Mesendoderm (in vitro differentiated cells): ENCODE data around the gene ADAMTS9.

ENCODE experiments used
- DNase-seq: peaks from one replicate; pipeline ENCODE4 v3.0.0; 2013
- H2AK5ac ChIP-seq: 2 replicates; pipeline ENCODE4 v1.6.1; 2013; ENCODE audit warnings: low read length, inconsistent platforms
- H2BK120ac ChIP-seq: 2 replicates; pipeline ENCODE4 v1.6.1; 2013; ENCODE audit warnings: low read depth, mild to moderate bottlenecking, low read length, moderate library complexity, mixed read lengths
- H2BK15ac ChIP-seq: replicated peaks from 2 replicates; pipeline ENCODE4 v1.6.1; 2013; ENCODE audit warnings: low read depth, mild to moderate bottlenecking, moderate library complexity
- H2BK5ac ChIP-seq: 2 replicates; pipeline ENCODE4 v1.6.1; 2013; ENCODE audit warnings: low read length, inconsistent platforms
- H3K18ac ChIP-seq: 2 replicates; pipeline ENCODE4 v1.6.1; 2013; ENCODE audit warnings: mild to moderate bottlenecking, low read length, mixed read lengths
- H3K23ac ChIP-seq: one replicate; pipeline ENCODE4 v1.6.1; 2013; ENCODE audit warnings: low read length
- H3K27ac ChIP-seq: 2 replicates; pipeline ENCODE4 v1.5.1; 2013; ENCODE audit warnings: low read depth, mild to moderate bottlenecking, inconsistent platforms, low read length, moderate library complexity
- H3K27me3 ChIP-seq: 2 replicates; pipeline ENCODE4 v1.6.1; 2013; ENCODE audit warnings: low read length, control low read depth, mild to moderate bottlenecking, inconsistent platforms; ENCODE audit not compliant: insufficient read depth, poor library complexity
- H3K36me3 ChIP-seq: 2 replicates; pipeline ENCODE4 v1.6.1; 2013; ENCODE audit warnings: low read length, inconsistent platforms; ENCODE audit not compliant: control insufficient read depth, insufficient read depth
- H3K4ac ChIP-seq: one replicate; pipeline ENCODE4 v1.6.1; 2013; ENCODE audit warnings: low read depth, mild to moderate bottlenecking, low read length, moderate library complexity
- H3K4me1 ChIP-seq: 2 replicates; pipeline ENCODE4 v1.6.1; 2013; ENCODE audit warnings: low read depth, low read length, inconsistent platforms; ENCODE audit not compliant: control insufficient read depth
- H3K4me2 ChIP-seq: 2 replicates; pipeline ENCODE4 v1.6.1; 2013; ENCODE audit warnings: low read length
- H3K4me3 ChIP-seq: 2 replicates; pipeline ENCODE4 v1.5.1; 2013; ENCODE audit warnings: mild to moderate bottlenecking, low read length
- H3K56ac ChIP-seq: one replicate; pipeline ENCODE4 v1.6.1; 2013; ENCODE audit warnings: low read length
- H3K79me1 ChIP-seq: 2 replicates; pipeline ENCODE4 v1.6.1; 2013; ENCODE audit warnings: low read length, inconsistent platforms
- H3K79me2 ChIP-seq: 2 replicates; pipeline ENCODE4 v1.6.1; 2013; ENCODE audit warnings: mild to moderate bottlenecking, low read length; ENCODE audit not compliant: control insufficient read depth, insufficient read depth
- H3K9ac ChIP-seq: 2 replicates; pipeline ENCODE4 v1.6.1; 2013; ENCODE audit warnings: low read length, inconsistent platforms
- H4K5ac ChIP-seq: one replicate; pipeline ENCODE4 v1.6.1; 2013; ENCODE audit warnings: low read length
- H4K8ac ChIP-seq: one replicate; pipeline ENCODE4 v1.6.1; 2013; ENCODE audit warnings: low read depth, mild to moderate bottlenecking, control low read depth, low read length, moderate library complexity
- WGBS: extraction: QIAGEN DNeasy Blood & Tissue Kit; methylation state at CpG from one replicate; pipeline ENCODE4 v1.1.7; 2013; ENCODE audit warnings: low lambda C conversion rate, missing lambda C conversion rate; ENCODE audit not compliant: insufficient coverage; ENCODE audit errors: extremely low coverage; 5-methylcytosine and 5-hydroxymethylcytosine counted together

The ADAMTS9 gene

GRCh38 chr3:64495781-64496334 lies 191.9 kb downstream of the ADAMTS9 start:
- H3K4me1 ChIP-seq: no peaks in the 10 kb centered on the region
- no peak overlapping the region for H3K4me3 ChIP-seq
- no peak overlapping the region for H2AK5ac ChIP-seq
- H3K56ac ChIP-seq: no peak overlapping the region
- H2BK5ac ChIP-seq: no peak overlapping the region
- no peak for DNase-seq
- no peak overlapping the region for H4K8ac ChIP-seq
- no peaks in the 10 kb centered on the region for H3K27me3 ChIP-seq
- no peak overlapping the region for H3K27ac ChIP-seq
- no CpG with 5 or more reads among the region's 2 CpGs for WGBS
- no peak overlapping the region for H2BK15ac ChIP-seq
- H3K79me1 ChIP-seq: no peaks in the 10 kb centered on the region
- H3K18ac ChIP-seq: no peak overlapping the region
- no peak overlapping the region for H4K5ac ChIP-seq
- H3K36me3 ChIP-seq: no peaks in the 10 kb centered on the region
- H3K79me2 ChIP-seq: no peaks in the 10 kb centered on the region
- H3K9ac ChIP-seq: no peak overlapping the region
- H3K23ac ChIP-seq: no peak overlapping the region
- H3K4me2 ChIP-seq: no peak overlapping the region
- no peak overlapping the region for H3K4ac ChIP-seq
- H2BK120ac ChIP-seq: no peak overlapping the region

- H3K4me1 ChIP-seq: peaks cover 3% of the 10 kb centered on the region
- no peaks in the 10 kb centered on the region for H3K27me3 ChIP-seq
- H2BK15ac ChIP-seq: no peak overlapping the region
- DNase-seq: no peak
- H3K23ac ChIP-seq: no peak overlapping the region
- no peak overlapping the region for H3K56ac ChIP-seq
- no peak overlapping the region for H3K18ac ChIP-seq
- H4K5ac ChIP-seq: no peak overlapping the region
- no peaks in the 10 kb centered on the region for H3K36me3 ChIP-seq
- no peaks in the 10 kb centered on the region for H3K79me1 ChIP-seq
- no peak overlapping the region for H2AK5ac ChIP-seq
- H3K9ac ChIP-seq: no peak overlapping the region
- H3K4me3 ChIP-seq: no peak overlapping the region
- H3K79me2 ChIP-seq: no peaks in the 10 kb centered on the region
- H3K27ac ChIP-seq: no peak overlapping the region
- WGBS: no CpG with 5 or more reads among the region's 4 CpGs
- no peak overlapping the region for H3K4ac ChIP-seq
- H4K8ac ChIP-seq: no peak overlapping the region
- H2BK5ac ChIP-seq: no peak overlapping the region
- no peak overlapping the region for H3K4me2 ChIP-seq
- H2BK120ac ChIP-seq: no peak overlapping the region
Observed at GRCh38 chr3:64495121-64495780, 192.5 kb downstream of the ADAMTS9 start.

- H3K4me3 ChIP-seq: no peak overlapping the region
- H4K5ac ChIP-seq: no peak overlapping the region
- H3K79me2 ChIP-seq: no peaks in the 10 kb centered on the region
- H3K18ac ChIP-seq: no peak overlapping the region
- no peak overlapping the region for H2BK120ac ChIP-seq
- no peak overlapping the region for H4K8ac ChIP-seq
- H3K4me1 ChIP-seq: peaks cover 10% of the 10 kb centered on the region
- no peaks in the 10 kb centered on the region for H3K27me3 ChIP-seq
- no peak overlapping the region for H3K9ac ChIP-seq
- H3K36me3 ChIP-seq: no peaks in the 10 kb centered on the region
- H2AK5ac ChIP-seq: no peak overlapping the region
- WGBS: no CpG with 5 or more reads among the region's 2 CpGs
- no peak overlapping the region for H2BK5ac ChIP-seq
- no peaks in the 10 kb centered on the region for H3K79me1 ChIP-seq
- H3K4ac ChIP-seq: no peak overlapping the region
- no peak overlapping the region for H3K27ac ChIP-seq
- no peak overlapping the region for H3K56ac ChIP-seq
- no peak overlapping the region for H3K23ac ChIP-seq
- no peak overlapping the region for H2BK15ac ChIP-seq
- no peak overlapping the region for H3K4me2 ChIP-seq
- no peak for DNase-seq
Observed at GRCh38 chr3:64494526-64494925, 193.3 kb downstream of the ADAMTS9 start.

- Histone ChIP-seq H3K27ac (no peak overlapping the region), H3K79me2 (no peaks in the 10 kb centered on the region), H3K4me2 (no peak overlapping the region), H4K5ac (no peak overlapping the region), H3K9ac (no peak overlapping the region), H2AK5ac (no peak overlapping the region), H3K79me1 (no peaks in the 10 kb centered on the region), H3K4me3 (no peak overlapping the region), H4K8ac (no peak overlapping the region), H3K27me3 (no peaks in the 10 kb centered on the region), H2BK5ac (no peak overlapping the region), H2BK15ac (no peak overlapping the region), H3K56ac (no peak overlapping the region), H3K36me3 (no peaks in the 10 kb centered on the region), H3K4me1 (peaks cover 12% of the 10 kb centered on the region), H3K23ac (no peak overlapping the region), H2BK120ac (no peak overlapping the region), H3K4ac (no peak overlapping the region), H3K18ac (no peak overlapping the region)
- no CpG with 5 or more reads among the region's 2 CpGs for WGBS
- no peak for DNase-seq
Observed at GRCh38 chr3:64493149-64493548, 194.7 kb downstream of the ADAMTS9 start.

GRCh38 chr3:64491843-64492242 lies 196.0 kb downstream of the ADAMTS9 start:
- H2BK120ac ChIP-seq: no peak overlapping the region
- H2BK15ac ChIP-seq: no peak overlapping the region
- no peaks in the 10 kb centered on the region for H3K79me1 ChIP-seq
- DNase-seq: no peak
- no peak overlapping the region for H2AK5ac ChIP-seq
- no CpG with 5 or more reads among the region's 3 CpGs for WGBS
- H3K4ac ChIP-seq: no peak overlapping the region
- no peak overlapping the region for H4K5ac ChIP-seq
- no peak overlapping the region for H3K4me2 ChIP-seq
- no peaks in the 10 kb centered on the region for H3K36me3 ChIP-seq
- no peaks in the 10 kb centered on the region for H3K27me3 ChIP-seq
- H3K56ac ChIP-seq: no peak overlapping the region
- no peak overlapping the region for H3K23ac ChIP-seq
- no peak overlapping the region for H3K9ac ChIP-seq
- H3K79me2 ChIP-seq: no peaks in the 10 kb centered on the region
- H3K18ac ChIP-seq: no peak overlapping the region
- H3K4me3 ChIP-seq: no peak overlapping the region
- H4K8ac ChIP-seq: no peak overlapping the region
- peaks cover 12% of the 10 kb centered on the region for H3K4me1 ChIP-seq
- no peak overlapping the region for H3K27ac ChIP-seq
- no peak overlapping the region for H2BK5ac ChIP-seq
